GM12873 (cell line): Measurements from ENCODE around the gene SMPD1.

ENCODE experiments used
- TF ChIP-seq, protein P1 (sequence below): IDR thresholded peaks from 2 replicates; pipeline ENCODE4 v1.5.1; 2012; ENCODE audit warnings: low read depth, mild to moderate bottlenecking, moderate library complexity, low read length, control low read depth; ENCODE audit not compliant: insufficient read depth; ENCODE audit errors: missing control alignments

The SMPD1 gene

DNA sequence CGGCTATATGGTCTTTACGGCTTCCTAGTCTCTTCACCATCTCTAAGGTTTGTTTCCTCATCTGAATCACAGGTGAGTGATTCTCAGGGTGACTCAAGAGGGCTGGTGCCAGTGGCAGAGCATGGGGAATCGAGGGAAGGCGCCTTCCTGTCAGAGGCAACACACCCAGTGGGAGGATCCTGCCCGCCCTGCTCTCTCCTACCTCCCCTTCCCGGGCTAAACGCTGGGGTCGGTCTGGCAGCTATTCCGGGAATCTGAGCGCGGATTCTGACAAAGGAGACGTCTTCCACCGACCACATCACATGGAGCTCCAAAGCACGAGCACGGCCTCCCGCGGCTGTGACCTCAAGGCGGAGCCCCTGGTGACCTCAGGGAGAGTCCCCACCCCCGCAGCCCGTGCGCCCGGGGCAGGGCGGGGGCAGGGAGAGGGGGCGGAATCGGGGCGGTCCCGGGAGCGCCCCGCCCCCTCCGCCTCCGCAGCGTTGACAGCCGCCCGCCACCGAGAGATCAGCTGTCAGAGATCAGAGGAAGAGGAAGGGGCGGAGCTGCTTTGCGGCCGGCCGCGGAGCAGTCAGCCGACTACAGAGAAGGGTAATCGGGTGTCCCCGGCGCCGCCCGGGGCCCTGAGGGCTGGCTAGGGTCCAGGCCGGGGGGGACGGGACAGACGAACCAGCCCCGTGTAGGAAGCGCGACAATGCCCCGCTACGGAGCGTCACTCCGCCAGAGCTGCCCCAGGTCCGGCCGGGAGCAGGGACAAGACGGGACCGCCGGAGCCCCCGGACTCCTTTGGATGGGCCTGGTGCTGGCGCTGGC lies at the start of gene SMPD1:
SMPD1 (plus strand) TSS at position 570 of the 813 bp plus-strand sequence; CDS start at position 695, 125 bp downstream.
- TF ChIP-seq, protein P1, sequence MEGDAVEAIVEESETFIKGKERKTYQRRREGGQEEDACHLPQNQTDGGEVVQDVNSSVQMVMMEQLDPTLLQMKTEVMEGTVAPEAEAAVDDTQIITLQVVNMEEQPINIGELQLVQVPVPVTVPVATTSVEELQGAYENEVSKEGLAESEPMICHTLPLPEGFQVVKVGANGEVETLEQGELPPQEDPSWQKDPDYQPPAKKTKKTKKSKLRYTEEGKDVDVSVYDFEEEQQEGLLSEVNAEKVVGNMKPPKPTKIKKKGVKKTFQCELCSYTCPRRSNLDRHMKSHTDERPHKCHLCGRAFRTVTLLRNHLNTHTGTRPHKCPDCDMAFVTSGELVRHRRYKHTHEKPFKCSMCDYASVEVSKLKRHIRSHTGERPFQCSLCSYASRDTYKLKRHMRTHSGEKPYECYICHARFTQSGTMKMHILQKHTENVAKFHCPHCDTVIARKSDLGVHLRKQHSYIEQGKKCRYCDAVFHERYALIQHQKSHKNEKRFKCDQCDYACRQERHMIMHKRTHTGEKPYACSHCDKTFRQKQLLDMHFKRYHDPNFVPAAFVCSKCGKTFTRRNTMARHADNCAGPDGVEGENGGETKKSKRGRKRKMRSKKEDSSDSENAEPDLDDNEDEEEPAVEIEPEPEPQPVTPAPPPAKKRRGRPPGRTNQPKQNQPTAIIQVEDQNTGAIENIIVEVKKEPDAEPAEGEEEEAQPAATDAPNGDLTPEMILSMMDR, result no peak

DNA sequence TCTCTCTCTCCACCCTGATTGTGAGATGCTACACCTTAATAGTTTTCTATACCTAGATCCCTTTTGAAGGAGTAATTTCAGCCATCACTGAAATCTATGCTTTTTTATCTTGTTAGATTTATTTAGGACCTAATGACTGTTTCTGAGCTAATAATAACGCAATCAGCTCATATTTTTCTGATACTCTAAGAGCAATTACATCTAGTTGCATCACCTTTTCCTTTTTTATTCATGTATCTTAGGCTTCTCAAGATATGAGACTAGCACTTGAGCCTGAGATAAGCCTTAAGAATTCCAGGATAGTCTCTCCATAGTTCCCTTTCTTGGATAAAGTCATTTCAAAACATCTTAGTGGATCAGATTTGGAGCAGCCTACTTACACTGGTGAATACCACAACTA lies 44.9 kb upstream of the SMPD1 start:
- TF ChIP-seq, protein P1, result no peak

DNA sequence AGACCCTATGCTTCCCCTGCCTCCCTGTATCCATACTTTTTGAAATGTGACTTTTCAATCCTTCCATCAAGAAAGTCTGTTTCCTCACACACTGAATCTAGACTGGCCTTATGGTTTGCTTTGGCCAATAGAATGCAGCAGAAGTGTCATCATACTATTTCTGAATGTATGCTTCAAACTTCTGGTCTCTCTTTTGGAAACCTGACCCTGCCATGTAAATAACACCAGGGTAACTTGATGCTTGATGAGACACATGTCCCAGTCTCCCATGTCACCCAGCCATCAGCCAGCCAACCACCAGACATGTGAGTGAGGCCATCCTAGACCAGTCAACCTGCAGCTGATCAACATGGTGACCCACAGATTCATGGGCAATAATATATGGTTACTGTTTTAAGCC lies 40.2 kb upstream of the SMPD1 start:
- TF ChIP-seq, protein P1, result no peak

DNA sequence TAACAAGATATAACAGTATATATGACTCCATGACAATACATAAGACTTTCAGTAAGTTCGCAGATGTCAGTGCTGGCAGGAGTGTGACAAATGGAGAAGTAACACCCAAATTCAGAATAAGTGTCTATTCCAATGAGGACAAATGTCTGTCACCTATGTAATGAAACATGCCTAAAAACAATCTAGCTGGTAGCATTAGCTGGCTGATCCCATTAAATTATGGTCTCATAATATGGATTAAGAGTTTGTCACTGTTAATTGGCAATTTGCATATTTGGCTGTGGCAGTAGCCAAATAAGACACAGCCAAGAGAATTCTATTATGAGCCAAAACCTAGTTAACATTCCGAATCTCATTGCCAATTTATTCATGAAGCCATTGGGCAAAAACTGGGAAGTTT lies 39.8 kb upstream of the SMPD1 start:
- TF ChIP-seq, protein P1, result no peak

DNA sequence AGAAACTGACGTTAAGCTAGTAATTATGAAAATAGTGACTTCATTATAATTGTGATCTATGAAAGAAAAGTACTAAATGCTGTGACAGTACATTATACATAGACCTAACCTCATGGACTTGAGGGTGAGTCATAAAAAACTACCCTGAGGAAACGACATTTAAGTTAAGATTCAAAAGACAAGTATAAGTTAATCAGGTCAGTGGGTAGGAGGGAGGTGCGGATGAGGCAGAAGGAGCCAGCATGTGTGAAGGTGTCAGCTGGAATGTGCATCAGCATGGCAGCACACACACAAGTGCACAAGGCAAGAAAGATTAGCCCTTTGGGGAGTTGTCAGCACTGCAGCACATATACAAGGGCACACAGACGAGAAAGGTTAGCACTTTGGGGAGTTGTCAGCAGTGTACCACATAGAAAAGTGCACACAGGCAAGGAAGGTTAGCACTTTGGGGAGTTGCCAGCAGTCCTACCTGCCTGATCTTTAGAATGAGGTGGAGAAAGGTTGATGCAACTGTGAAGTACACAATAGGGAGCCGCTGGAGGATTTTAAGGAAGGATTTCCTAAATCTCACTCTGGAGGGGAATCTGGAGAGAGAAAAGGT lies 38.4 kb upstream of the SMPD1 start:
- TF ChIP-seq, protein P1, result no peak

DNA sequence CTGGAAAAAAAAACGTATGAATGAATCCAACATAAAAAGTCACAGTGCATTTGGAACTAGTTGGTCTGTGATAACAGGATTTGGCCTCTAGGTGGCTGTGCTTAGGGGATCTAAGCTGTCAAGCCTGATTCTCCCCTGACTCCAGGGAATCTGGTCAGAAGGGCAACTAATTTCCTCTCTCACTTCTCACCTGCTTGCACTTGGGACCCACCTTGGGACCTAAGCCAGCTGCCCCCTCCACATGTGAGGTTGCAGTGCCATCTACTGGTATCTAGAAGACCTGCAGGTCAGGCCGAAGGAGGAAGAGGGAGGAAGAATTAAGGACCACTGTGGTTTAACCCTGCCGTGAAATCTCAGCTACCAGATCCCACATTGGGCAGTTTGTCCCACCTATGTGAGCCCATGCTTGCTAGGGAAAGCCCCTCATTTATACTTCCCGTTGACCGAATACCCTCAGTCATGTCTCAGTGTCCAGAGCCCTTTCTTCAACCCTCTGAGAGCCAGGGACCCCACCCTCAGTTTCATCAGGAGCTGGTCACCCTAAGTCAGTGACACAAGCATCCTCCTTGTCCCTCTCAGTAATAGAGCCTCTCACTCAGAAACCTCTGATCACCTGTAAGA lies 36.8 kb upstream of the SMPD1 start:
- TF ChIP-seq, protein P1, result peak; percentile 95
